Neural cell (in vitro differentiated cells): ENCODE data around the gene STAP2. TPM values are rescaled to one million over a fixed set of nuclear protein-coding genes. Genes with fewer than 3 reads are reported as not detected.

Experiments used
- H2AFZ ChIP-seq: fragments of 200-600, 300-800 bp; sonication (generic), shearing (Covaris generic); 2 replicates; pipeline ENCODE4 v1.6.0; 2014; ENCODE audit warnings: low read depth, mild to moderate bottlenecking, antibody characterized with exemption, low read length, moderate library complexity
- H3F3A ChIP-seq: fragments of 200-600 bp; shearing (Covaris generic); 2 replicates; pipeline ENCODE4 v1.6.1; 2016; ENCODE audit warnings: mild to moderate bottlenecking, moderate library complexity, mixed read lengths, antibody characterized with exemption, low read length; ENCODE audit not compliant: insufficient read depth, poor library complexity, severe bottlenecking
- H3K27ac ChIP-seq: fragments of 200-600, 300-800 bp; sonication (generic), shearing (Covaris generic); 2 replicates; pipeline ENCODE4 v1.5.1; 2014; ENCODE audit warnings: mild to moderate bottlenecking, low read length, moderate library complexity
- H3K27me3 ChIP-seq: fragments of 300-800, 200-600 bp; sonication (generic), shearing (Covaris generic); 2 replicates; pipeline ENCODE4 v1.6.0; 2014; ENCODE audit warnings: mild to moderate bottlenecking, low read depth, low read length, moderate library complexity; ENCODE audit not compliant: insufficient read depth
- H3K36me3 ChIP-seq: fragments of 300-800, 200-600 bp; sonication (generic), shearing (Covaris generic); 2 replicates; pipeline ENCODE4 v1.5.1; 2014; ENCODE audit warnings: mild to moderate bottlenecking, antibody characterized with exemption, low read length, moderate library complexity; ENCODE audit not compliant: insufficient read depth
- H3K4me2 ChIP-seq: fragments of 300-800, 200-600 bp; sonication (generic), shearing (Covaris generic); 2 replicates; pipeline ENCODE4 v1.6.0; 2014; ENCODE audit warnings: mild to moderate bottlenecking, low read length
- H3K4me3 ChIP-seq: fragments of 300-800, 200-600 bp; sonication (generic), shearing (Covaris generic); 2 replicates; pipeline ENCODE4 v1.5.1; 2014; ENCODE audit warnings: mild to moderate bottlenecking, low read length, moderate library complexity
- H3K79me2 ChIP-seq: fragments of 200-600 bp; shearing (Covaris generic); replicated peaks from 2 replicates; pipeline ENCODE4 v1.6.0; 2014; ENCODE audit warnings: mild to moderate bottlenecking, low read length, moderate library complexity; ENCODE audit not compliant: insufficient read depth
- H3K9ac ChIP-seq: fragments of 300-800, 200-600 bp; sonication (generic), shearing (Covaris generic); 2 replicates; pipeline ENCODE4 v1.6.1; 2016; ENCODE audit warnings: mild to moderate bottlenecking, low read length, mixed read lengths
- H3K9me2 ChIP-seq: fragments of 200-600 bp; shearing (Covaris generic); 2 replicates; pipeline ENCODE4 v1.6.1; 2016; ENCODE audit warnings: mild to moderate bottlenecking, low read length, mixed read lengths; ENCODE audit not compliant: insufficient read depth
- H3K9me3 ChIP-seq: fragments of 200-600, 300-800 bp; sonication (generic), shearing (Covaris generic); 2 replicates; pipeline ENCODE4 v1.6.1; 2016; ENCODE audit warnings: mild to moderate bottlenecking, mixed run types, low read length, moderate library complexity, mixed read lengths
- H4K20me1 ChIP-seq: fragments of 200-600 bp; shearing (Covaris generic); 2 replicates; pipeline ENCODE4 v1.6.1; 2016; ENCODE audit warnings: mild to moderate bottlenecking, mixed run types; ENCODE audit not compliant: insufficient read depth
- CTCF ChIP-seq: fragments of 450-650 bp; IDR thresholded peaks from 2 replicates; pipeline ENCODE4 v1.5.1; 2014; ENCODE audit warnings: antibody characterized with exemption, mild to moderate bottlenecking, moderate library complexity; ENCODE audit not compliant: poor library complexity, severe bottlenecking
- EP300 ChIP-seq: fragments of 450-650 bp; conservative IDR thresholded peaks from 2 replicates; pipeline ENCODE4 v1.6.1; 2014; ENCODE audit warnings: antibody characterized with exemption, mild to moderate bottlenecking, moderate library complexity; ENCODE audit not compliant: poor library complexity, severe bottlenecking
- EZH2 ChIP-seq: fragments of 200-600, 300-800 bp; shearing (Covaris generic), sonication (generic); IDR thresholded peaks from 2 replicates; pipeline ENCODE4 v1.6.1; 2014; ENCODE audit warnings: antibody characterized with exemption, low read length, borderline replicate concordance, mild to moderate bottlenecking; ENCODE audit not compliant: insufficient read depth, poor library complexity, severe bottlenecking
- MXI1 ChIP-seq: fragments of 450-650 bp; conservative IDR thresholded peaks from 2 replicates; pipeline ENCODE4 v1.6.1; 2014; ENCODE audit warnings: antibody characterized with exemption, mild to moderate bottlenecking; ENCODE audit not compliant: poor library complexity, severe bottlenecking
- POLR2AphosphoS5 ChIP-seq: IDR thresholded peaks from 2 replicates; pipeline ENCODE4 v1.6.1; 2012
- RAD21 ChIP-seq: fragments of 450-650 bp; conservative IDR thresholded peaks from 2 replicates; pipeline ENCODE4 v1.6.1; 2014; ENCODE audit warnings: antibody characterized with exemption, mild to moderate bottlenecking, moderate library complexity
- SMC3 ChIP-seq: fragments of 450-650 bp; conservative IDR thresholded peaks from 2 replicates; pipeline ENCODE4 v1.6.1; 2014; ENCODE audit warnings: antibody characterized with exemption, mild to moderate bottlenecking, moderate library complexity; ENCODE audit not compliant: poor library complexity
- TAF1 ChIP-seq: IDR thresholded peaks from 2 replicates; pipeline ENCODE4 v1.6.1; 2012; ENCODE audit warnings: low read depth
- polyA plus RNA-seq: library from polyadenylated mRNA; depleted of rRNA; stranded (reverse); fragments of >200 nt; gene quantifications from 2 replicates; pipeline ENCODE4 v1.2.3, GENCODE V29; 2014
- TF ChIP-seq, protein P1 (sequence below): IDR thresholded peaks from 2 replicates; pipeline ENCODE4 v1.6.1; 2012; ENCODE audit warnings: borderline replicate concordance

STAP2 gene
- polyA plus RNA-seq, 1 donor from 2014 or later = 0.16 TPM

GRCh38 chr19:4346020-4346383 lies 7.4 kb upstream of the STAP2 start:
- Histone ChIP-seq H3K9me2 (no peaks in the 10 kb centered on the region), H3K27me3 (no peaks in the 10 kb centered on the region), H3K27ac (no peak overlapping the region), H3K79me2 (peaks cover 6% of the 10 kb centered on the region), H3F3A (no peaks in the 10 kb centered on the region), H3K36me3 (no peaks in the 10 kb centered on the region), H2AFZ (no peak overlapping the region), H3K9me3 (no peaks in the 10 kb centered on the region), H3K4me3 (no peak overlapping the region), H3K9ac (no peak overlapping the region), H3K4me2 (no peak overlapping the region), H4K20me1 (no peaks in the 10 kb centered on the region)
- no peak for TF ChIP-seq EZH2
- TF ChIP-seq, protein P1, sequence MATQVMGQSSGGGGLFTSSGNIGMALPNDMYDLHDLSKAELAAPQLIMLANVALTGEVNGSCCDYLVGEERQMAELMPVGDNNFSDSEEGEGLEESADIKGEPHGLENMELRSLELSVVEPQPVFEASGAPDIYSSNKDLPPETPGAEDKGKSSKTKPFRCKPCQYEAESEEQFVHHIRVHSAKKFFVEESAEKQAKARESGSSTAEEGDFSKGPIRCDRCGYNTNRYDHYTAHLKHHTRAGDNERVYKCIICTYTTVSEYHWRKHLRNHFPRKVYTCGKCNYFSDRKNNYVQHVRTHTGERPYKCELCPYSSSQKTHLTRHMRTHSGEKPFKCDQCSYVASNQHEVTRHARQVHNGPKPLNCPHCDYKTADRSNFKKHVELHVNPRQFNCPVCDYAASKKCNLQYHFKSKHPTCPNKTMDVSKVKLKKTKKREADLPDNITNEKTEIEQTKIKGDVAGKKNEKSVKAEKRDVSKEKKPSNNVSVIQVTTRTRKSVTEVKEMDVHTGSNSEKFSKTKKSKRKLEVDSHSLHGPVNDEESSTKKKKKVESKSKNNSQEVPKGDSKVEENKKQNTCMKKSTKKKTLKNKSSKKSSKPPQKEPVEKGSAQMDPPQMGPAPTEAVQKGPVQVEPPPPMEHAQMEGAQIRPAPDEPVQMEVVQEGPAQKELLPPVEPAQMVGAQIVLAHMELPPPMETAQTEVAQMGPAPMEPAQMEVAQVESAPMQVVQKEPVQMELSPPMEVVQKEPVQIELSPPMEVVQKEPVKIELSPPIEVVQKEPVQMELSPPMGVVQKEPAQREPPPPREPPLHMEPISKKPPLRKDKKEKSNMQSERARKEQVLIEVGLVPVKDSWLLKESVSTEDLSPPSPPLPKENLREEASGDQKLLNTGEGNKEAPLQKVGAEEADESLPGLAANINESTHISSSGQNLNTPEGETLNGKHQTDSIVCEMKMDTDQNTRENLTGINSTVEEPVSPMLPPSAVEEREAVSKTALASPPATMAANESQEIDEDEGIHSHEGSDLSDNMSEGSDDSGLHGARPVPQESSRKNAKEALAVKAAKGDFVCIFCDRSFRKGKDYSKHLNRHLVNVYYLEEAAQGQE = no peak

GRCh38 chr19:4345342-4346019 lies 6.9 kb upstream of the STAP2 start:
- no peak overlapping the region for H2AFZ ChIP-seq
- H3F3A ChIP-seq = no peaks in the 10 kb centered on the region
- no peak overlapping the region for H3K27ac ChIP-seq
- H3K9me3 ChIP-seq = no peaks in the 10 kb centered on the region
- TF ChIP-seq TAF1 = no peak
- no peak for TF ChIP-seq POLR2AphosphoS5
- no peak for TF ChIP-seq MXI1
- TF ChIP-seq, protein P1 = no peak
- TF ChIP-seq EZH2 = no peak
- TF ChIP-seq RAD21 = no peak
- no peak for TF ChIP-seq CTCF
- no peak for TF ChIP-seq EP300
- no peak for TF ChIP-seq SMC3
- no peaks in the 10 kb centered on the region for H3K36me3 ChIP-seq
- H3K9me2 ChIP-seq = no peaks in the 10 kb centered on the region
- no peak overlapping the region for H3K9ac ChIP-seq
- H3K4me2 ChIP-seq = no peak overlapping the region
- H3K79me2 ChIP-seq = peaks cover 6% of the 10 kb centered on the region
- no peaks in the 10 kb centered on the region for H4K20me1 ChIP-seq
- no peak overlapping the region for H3K4me3 ChIP-seq
- H3K27me3 ChIP-seq = no peaks in the 10 kb centered on the region
